ENCODE results near the gene TAMALIN. TPM values are rescaled to one million over a fixed set of nuclear protein-coding genes. Genes with fewer than 3 reads are reported as not detected.

Gene TAMALIN
- total and polyA plus RNA-seq, 8 donors = 2.7 to 61.3 (median 16.3) TPM; not detected in 1

DNA sequence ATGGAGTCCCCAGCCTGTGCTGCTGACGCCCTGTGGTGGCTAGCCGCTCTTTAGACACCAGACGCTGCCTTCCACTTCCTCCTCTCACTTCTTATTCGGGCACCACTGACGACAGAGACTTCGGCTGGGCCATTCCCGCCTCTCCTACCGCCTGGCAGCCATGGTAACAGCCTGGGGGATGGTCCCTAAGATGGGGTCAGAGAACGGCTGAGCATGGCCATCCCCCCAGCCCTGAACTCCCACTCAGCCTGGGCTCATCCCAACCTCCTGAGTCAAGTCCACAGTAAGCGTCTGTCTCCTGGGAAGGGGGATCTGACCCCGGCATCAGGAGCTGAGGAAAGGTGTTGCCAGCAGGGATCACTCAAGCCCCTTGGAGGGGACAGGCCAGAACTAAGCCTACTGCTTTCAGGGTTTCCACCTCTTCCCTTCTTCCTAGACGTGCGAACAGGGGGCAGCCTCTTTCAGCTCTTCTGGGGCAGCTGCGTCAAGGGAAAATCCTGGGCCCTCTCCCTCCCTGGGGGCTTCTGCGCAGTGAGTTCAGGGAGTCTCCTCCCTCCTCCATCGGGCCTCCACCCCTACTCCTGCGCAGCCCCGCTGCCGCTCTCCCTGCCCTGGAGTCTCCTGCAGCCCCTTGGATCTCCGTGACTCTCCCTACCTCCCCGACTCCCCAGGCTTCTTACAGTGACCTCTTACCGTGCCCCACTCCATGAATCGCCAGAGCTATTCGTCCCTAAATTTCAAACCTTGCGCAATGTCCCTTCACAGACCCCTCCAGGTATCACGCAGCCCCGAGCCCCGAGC is 643 bp upstream of the TAMALIN start:
- 21 to 28% (median 24%) methylated on average over 28 of the region's 28 CpGs for WGBS, 5 donors
- DNase-seq = peak; percentile 52 to 73
- Histone ChIP-seq H3K36me3 (peaks cover 0 to 5% (median 1%) of the 10 kb centered on the region in 4 donors), H3K4me1 (peaks cover 23 to 71% (median 39%) of the 10 kb centered on the region in 4 donors), H3K9me3 (no peaks in the 10 kb centered on the region), H3K27me3 (peaks cover 0 to 38% (median 19%) of the 10 kb centered on the region in 3 donors), H3K4me3 (peak overlapping the region; percentile 50 to 70 (median 64)), H3K27ac (peak overlapping the region in 4 of 5 donors; percentile 25 to 87 (median 80))
- peak in 1 of 3 donors; percentile 24 for TF ChIP-seq POLR2AphosphoS5 (IDR thresholded peaks at IDR 0.05)
- TF ChIP-seq POLR2A (IDR thresholded peaks at IDR 0.05) = no peak
- TF ChIP-seq EP300 (IDR thresholded peaks at IDR 0.05) = no peak
- TF ChIP-seq, protein P1, sequence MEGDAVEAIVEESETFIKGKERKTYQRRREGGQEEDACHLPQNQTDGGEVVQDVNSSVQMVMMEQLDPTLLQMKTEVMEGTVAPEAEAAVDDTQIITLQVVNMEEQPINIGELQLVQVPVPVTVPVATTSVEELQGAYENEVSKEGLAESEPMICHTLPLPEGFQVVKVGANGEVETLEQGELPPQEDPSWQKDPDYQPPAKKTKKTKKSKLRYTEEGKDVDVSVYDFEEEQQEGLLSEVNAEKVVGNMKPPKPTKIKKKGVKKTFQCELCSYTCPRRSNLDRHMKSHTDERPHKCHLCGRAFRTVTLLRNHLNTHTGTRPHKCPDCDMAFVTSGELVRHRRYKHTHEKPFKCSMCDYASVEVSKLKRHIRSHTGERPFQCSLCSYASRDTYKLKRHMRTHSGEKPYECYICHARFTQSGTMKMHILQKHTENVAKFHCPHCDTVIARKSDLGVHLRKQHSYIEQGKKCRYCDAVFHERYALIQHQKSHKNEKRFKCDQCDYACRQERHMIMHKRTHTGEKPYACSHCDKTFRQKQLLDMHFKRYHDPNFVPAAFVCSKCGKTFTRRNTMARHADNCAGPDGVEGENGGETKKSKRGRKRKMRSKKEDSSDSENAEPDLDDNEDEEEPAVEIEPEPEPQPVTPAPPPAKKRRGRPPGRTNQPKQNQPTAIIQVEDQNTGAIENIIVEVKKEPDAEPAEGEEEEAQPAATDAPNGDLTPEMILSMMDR (IDR thresholded peaks at IDR 0.05) = no peak
- intact Hi-C loops (cut with DNase I; ENCODE audit: low total_unique reads) = no loop called here

DNA sequence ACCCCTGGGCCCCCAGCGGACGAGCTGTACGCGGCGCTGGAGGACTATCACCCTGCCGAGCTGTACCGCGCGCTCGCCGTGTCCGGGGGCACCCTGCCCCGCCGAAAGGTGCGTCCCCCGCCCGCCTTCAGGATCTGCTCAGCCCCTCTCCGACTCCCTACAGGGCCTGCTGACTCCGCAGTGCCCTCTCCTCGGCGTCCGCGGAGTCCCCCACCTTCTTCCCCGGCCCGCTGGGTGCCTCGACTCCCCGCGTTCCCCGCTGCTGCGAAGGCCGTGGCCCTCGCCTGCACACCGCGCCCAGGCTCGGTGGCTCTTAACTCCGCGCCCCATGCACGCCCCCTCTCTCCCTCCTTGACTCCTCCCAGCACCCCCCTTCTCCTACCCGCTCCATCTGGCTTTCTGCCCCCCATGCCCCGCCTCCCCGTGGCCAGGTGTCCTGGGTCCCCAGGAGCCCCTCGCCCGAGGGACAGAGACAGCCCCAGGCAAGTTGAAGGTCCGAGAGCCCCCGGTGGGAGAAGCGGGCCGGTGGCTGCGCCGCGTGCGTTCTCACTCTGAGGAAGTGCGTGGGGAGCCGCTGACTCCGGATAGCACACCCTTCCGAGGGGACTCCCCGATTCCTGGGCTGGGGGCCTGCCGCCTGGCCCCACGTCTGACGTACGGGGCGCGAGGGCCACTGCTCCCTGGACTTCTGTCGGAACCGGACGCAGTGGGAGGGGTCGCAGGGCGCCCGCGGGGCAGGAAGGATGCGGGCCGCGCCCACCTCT is 594 bp downstream of the TAMALIN start:
- intact Hi-C loops (cut with DNase I; ENCODE audit: low total_unique reads) = no loop called here

DNA sequence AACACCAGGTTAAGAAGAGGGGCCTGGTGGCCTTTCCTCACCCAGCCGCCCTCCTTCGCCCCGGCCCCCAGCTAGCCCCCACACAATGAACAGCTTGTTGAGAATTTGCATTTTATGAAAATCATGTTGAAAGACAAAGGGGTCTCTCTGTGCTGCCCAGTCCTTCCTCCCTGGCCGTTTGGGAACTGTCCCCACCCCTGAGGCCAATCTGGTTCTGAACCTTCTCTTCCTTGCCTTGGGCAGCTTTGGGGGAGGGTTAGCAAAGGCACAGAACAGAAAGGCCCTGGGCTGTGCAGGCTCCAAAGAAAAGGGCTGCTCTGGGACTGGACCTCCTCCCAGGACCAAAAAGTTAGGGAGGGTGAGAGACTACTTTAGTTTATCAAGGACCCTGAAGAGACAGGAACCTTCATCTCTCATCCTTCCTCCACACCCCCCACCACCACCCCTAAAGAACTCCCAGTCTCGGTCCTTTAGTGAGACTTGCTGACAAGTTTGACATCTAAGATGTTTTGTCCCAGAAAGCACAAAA is 1.3 kb downstream of the TAMALIN start:
- DNase-seq = no peak
- H3K4me3 ChIP-seq = peak overlapping the region; percentile 50 to 70 (median 64)
- intact Hi-C loops (cut with DNase I; ENCODE audit: low total_unique reads) = no loop called here
- H3K36me3 ChIP-seq = peaks cover 0 to 16% (median 9%) of the 10 kb centered on the region in 4 donors
- peaks cover 0 to 38% (median 19%) of the 10 kb centered on the region in 3 donors for H3K27me3 ChIP-seq
- 38 to 69% (median 57%) methylated on average over 5 of the region's 5 CpGs for WGBS, 5 donors
- TF ChIP-seq POLR2A (IDR thresholded peaks at IDR 0.05) = no peak
- TF ChIP-seq, protein P1 (IDR thresholded peaks at IDR 0.05) = no peak
- no peaks in the 10 kb centered on the region for H3K9me3 ChIP-seq
- peaks cover 26 to 79% (median 41%) of the 10 kb centered on the region in 4 donors for H3K4me1 ChIP-seq
- peak overlapping the region; percentile 72 to 87 (median 75) for H3K27ac ChIP-seq

More for the DNA sequence above, 594 bp downstream of the TAMALIN start:
- Histone ChIP-seq H3K27me3 (peaks cover 0 to 38% (median 19%) of the 10 kb centered on the region in 3 donors), H3K4me1 (peaks cover 26 to 79% (median 41%) of the 10 kb centered on the region in 4 donors), H3K36me3 (peaks cover 0 to 12% (median 8%) of the 10 kb centered on the region in 4 donors), H3K9me3 (no peaks in the 10 kb centered on the region), H3K4me3 (peak overlapping the region; percentile 50 to 70 (median 64)), H3K27ac (peak overlapping the region; percentile 72 to 87 (median 75))
- TF ChIP-seq POLR2AphosphoS5 (IDR thresholded peaks at IDR 0.05) (peak in 2 of 3 donors; percentile 30 to 45), EP300 (IDR thresholded peaks at IDR 0.05) (no peak), POLR2A (IDR thresholded peaks at IDR 0.05) (no peak)
- TF ChIP-seq, protein P1 (IDR thresholded peaks at IDR 0.05) = no peak
- 8 to 13% (median 12%) methylated on average over 41 to 72 of the region's 72 CpGs for WGBS, 5 donors
- peak; percentile 32 to 76 for DNase-seq

All from stomach (tissue), 9 donors.